HepG2 (cell line): ENCODE results near the gene COL8A2. TPM values are rescaled to one million over a fixed set of nuclear protein-coding genes. Genes with fewer than 3 reads are reported as not detected.

Experiments
- ATAC-seq: fragments of 200-7000 bp; cut with Tn5 transposase; 3 replicates; pipeline ENCODE4 v1.9.1; 2020; ENCODE audit warnings: mild to moderate bottlenecking, moderate library complexity
- BruUV-seq: library from RNA; stranded (reverse); fragments of 400-500 nt; replicated peaks from 2 replicates; lab custom pipeline; 2021; lab: Mats Ljungman, UMichigan
- CTCF ChIA-PET: fragments of 300-600 bp; formaldehyde crosslinking; extraction: SDS; loops from one replicate; lab custom pipeline; 2021; ENCODE audit warnings: low total read pairs, inconsistent platforms, low intra/inter-chr PET ratio; lab: Yijun Ruan, JAX
- POLR2A ChIA-PET: fragments of 350-600 bp; sonication (Branson Sonifier 250); formaldehyde crosslinking; loops from one replicate; lab custom pipeline; 2020; ENCODE audit warnings: antibody characterized with exemption, inconsistent platforms; lab: Yijun Ruan, JAX
- DNase-seq: peaks from one replicate; pipeline ENCODE4 v3.0.0-alpha.2; 2015; ENCODE audit warnings: low spot score
- FAIRE-seq: peaks from 3 replicates; lab custom pipeline; 2011; peaks lifted over from hg19 to GRCh38; lab: Jason Lieb, UNC
- H2AFZ ChIP-seq: one replicate; pipeline ENCODE4 v1.6.1; 2011; ENCODE audit warnings: low read length, inconsistent platforms
- H3K27ac ChIP-seq: fragments of 300-600 bp; 3 replicates; pipeline ENCODE4 v1.8.0; 2011; ENCODE audit warnings: mixed run types, mild to moderate bottlenecking, mixed read lengths, low read length, inconsistent platforms; ENCODE audit not compliant: insufficient read depth; ENCODE audit errors: extremely low read length
- H3K27me3 ChIP-seq, 2 experiments: fragments of 200-600 bp in 1 of 2; 2 replicates in 1 of 2; 3 replicates in 1 of 2; pipeline versions ENCODE4 v1.6.0 to v1.8.0; 2011; ENCODE audit warnings: low read length in 2 of 2, mild to moderate bottlenecking in 2 of 2, moderate library complexity in 2 of 2, inconsistent platforms in 1 of 2; ENCODE audit not compliant: insufficient read depth in 2 of 2, control insufficient read depth in 1 of 2
- H3K36me3 ChIP-seq, 2 experiments: fragments of 200-600 bp in 1 of 2; replicated peaks in 1 of 2; 2 replicates in 1 of 2; 3 replicates in 1 of 2; pipeline versions ENCODE4 v1.5.1 to v1.8.0; 2011; ENCODE audit warnings: low read length in 2 of 2, inconsistent platforms in 1 of 2; ENCODE audit not compliant: insufficient read depth in 2 of 2, control insufficient read depth in 1 of 2
- H3K4me1 ChIP-seq: 2 replicates; pipeline ENCODE4 v1.5.1; 2012; ENCODE audit warnings: low read length, inconsistent platforms; ENCODE audit not compliant: insufficient read depth
- H3K4me2 ChIP-seq: 2 replicates; pipeline ENCODE4 v1.6.0; 2011; ENCODE audit warnings: low read depth, low read length, inconsistent platforms
- H3K4me3 ChIP-seq, 3 experiments: fragments of 200-600 bp in 1 of 3; sonication (generic), shearing (Covaris generic) in 1 of 3; replicated peaks in 1 of 3; 2 replicates each; pipeline ENCODE4 v1.5.1; 2011 to 2016; ENCODE audit warnings: low read length in 3 of 3, inconsistent platforms in 2 of 3, low read depth in 2 of 3, mild to moderate bottlenecking in 2 of 3, control low read depth in 1 of 3, mixed read lengths in 1 of 3; ENCODE audit not compliant: insufficient read depth in 1 of 3
- H3K79me2 ChIP-seq: one replicate; pipeline ENCODE4 v1.6.1; 2011; ENCODE audit warnings: low read length, inconsistent platforms; ENCODE audit not compliant: insufficient read depth
- H3K9ac ChIP-seq: 2 replicates; pipeline ENCODE4 v1.6.0; 2011; ENCODE audit warnings: mild to moderate bottlenecking, low read depth, low read length, inconsistent platforms; ENCODE audit not compliant: insufficient read depth
- H3K9me3 ChIP-seq: 2 replicates; pipeline ENCODE4 v1.5.1; 2012; ENCODE audit warnings: mild to moderate bottlenecking, low read length
- H4K20me1 ChIP-seq: 2 replicates; pipeline ENCODE4 v1.6.0; 2011; ENCODE audit warnings: inconsistent platforms, mild to moderate bottlenecking, low read length, moderate library complexity; ENCODE audit not compliant: insufficient read depth
- KLF16 ChIP-seq, 2 experiments: sonication (generic) in 1 of 2; formaldehyde crosslinking in 1 of 2; IDR thresholded peaks; 2 replicates each; pipeline versions ENCODE4 v1.6.1 to v1.8.0; 2016 to 2023; ENCODE audit warnings: missing genetic modification reagents in 2 of 2, missing compliant biosample characterization in 1 of 2
- MTA1 ChIP-seq: sonication (generic); formaldehyde crosslinking; IDR thresholded peaks from 2 replicates; pipeline ENCODE4 v1.4.0; 2020; ENCODE audit warnings: missing genetic modification reagents, mild to moderate bottlenecking, borderline replicate concordance
- NCOA5 ChIP-seq: sonication (generic); formaldehyde crosslinking; IDR thresholded peaks from 2 replicates; pipeline ENCODE4 v1.4.0; 2020; ENCODE audit warnings: missing genetic modification reagents
- RCOR2 ChIP-seq: IDR thresholded peaks from 2 replicates; pipeline ENCODE4 v1.6.1; 2016; ENCODE audit warnings: missing biosample characterization, missing genetic modification reagents
- ZBTB7B ChIP-seq: sonication (generic); formaldehyde crosslinking; IDR thresholded peaks from 2 replicates; pipeline ENCODE4 v1.4.0; 2020; ENCODE audit warnings: missing genetic modification reagents
- ZFAT ChIP-seq: sonication (generic); formaldehyde crosslinking; conservative IDR thresholded peaks from 2 replicates; pipeline ENCODE4 v1.8.1; 2023; ENCODE audit warnings: missing genetic modification reagents, inconsistent platforms
- ZFP36L2 ChIP-seq: sonication (generic); formaldehyde crosslinking; IDR thresholded peaks from 2 replicates; pipeline ENCODE4 v1.4.0; 2020; ENCODE audit warnings: missing genetic modification reagents
- ZFP82 ChIP-seq: sonication (generic); formaldehyde crosslinking; IDR thresholded peaks from 2 replicates; pipeline ENCODE4 v1.5.1; 2020; ENCODE audit warnings: mild to moderate bottlenecking, missing genetic modification reagents, borderline replicate concordance
- ZNF567 ChIP-seq: sonication (generic); formaldehyde crosslinking; IDR thresholded peaks from 2 replicates; pipeline ENCODE4 v1.8.1; 2023; ENCODE audit warnings: mild to moderate bottlenecking, missing genetic modification reagents, borderline replicate concordance
- ZNF644 ChIP-seq: IDR thresholded peaks from 2 replicates; pipeline ENCODE4 v1.6.1; 2016; ENCODE audit warnings: low read depth
- ZNF646 ChIP-seq: sonication (generic); formaldehyde crosslinking; IDR thresholded peaks from 2 replicates; pipeline ENCODE4 v1.9.0; 2021; ENCODE audit warnings: mild to moderate bottlenecking, missing genetic modification reagents
- ZNF770 ChIP-seq: sonication (generic); formaldehyde crosslinking; IDR thresholded peaks from 2 replicates; pipeline ENCODE4 v1.5.0; 2020; ENCODE audit warnings: mild to moderate bottlenecking, missing genetic modification reagents
- ZNF878 ChIP-seq: sonication (generic); formaldehyde crosslinking; IDR thresholded peaks from 2 replicates; pipeline ENCODE4 v1.8.1; 2023; ENCODE audit warnings: mild to moderate bottlenecking, missing genetic modification reagents, moderate library complexity
- in situ Hi-C: cut with HindIII; loops from 2 replicates; pipeline ENCODE4 v1.10.0; 2017; ENCODE audit warnings: low pct_unique_long_range_greater_than_20kb; ENCODE audit not compliant: extremely low pct_ligation_motif_present
- intact Hi-C: fragments of 100-400 bp; cut with micrococcal nuclease; formaldehyde crosslinking; loops from one replicate; pipeline ENCODE4 v1.10.0; 2022; ENCODE audit not compliant: unreplicated experiment
- polyA plus RNA-seq, 8 experiments: library from polyadenylated mRNA; depleted of rRNA in 3 of 8; stranded (reverse) in 7 of 8; unstranded in 1 of 8; fragments of >200 nt; fragmentation: Illumina TruSeq in 4 of 8; extraction: Trizol in 4 of 8; gene quantifications; 2 replicates each; pipeline versions ENCODE4 v1.2.1 to v1.2.3, GENCODE V29; 2011 to 2016; ENCODE audit warnings: low read depth in 4 of 8, missing spikeins in 1 of 8, mixed read lengths in 1 of 8; ENCODE audit not compliant: insufficient read depth in 1 of 8
- total RNA-seq, 5 experiments: library from RNA; depleted of rRNA; stranded (reverse); fragments of >200 nt; fragmentation: Illumina TruSeq; extraction: Trizol; gene quantifications; 2 replicates each; pipeline ENCODE4 v1.2.3, GENCODE V29; 2016; ENCODE audit warnings: low read depth in 1 of 5
- TF ChIP-seq, protein P1 (sequence below): sonication (generic); formaldehyde crosslinking; IDR thresholded peaks from 2 replicates; pipeline ENCODE4 v1.4.0; 2020; ENCODE audit warnings: missing genetic modification reagents

COL8A2 gene
- total and polyA plus RNA-seq, 2 of the 13 experiments (the other 11 are each of a cell fraction or from before 2014, with no cell fraction given): 0.13 to 0.24 TPM

GRCh38 chr1:36163426-36163825 is 38.4 kb upstream of the COL8A2 start:
- no TSS peak for BruUV-seq
- no peak for DNase-seq
- ChIA-PET POLR2A (no interaction called here), CTCF (no interaction called here)
- no peak overlapping the region for H3K27ac ChIP-seq
- H3K4me2 ChIP-seq: no peak overlapping the region
- no peaks in the 10 kb centered on the region for H4K20me1 ChIP-seq
- peaks cover 19% of the 10 kb centered on the region for H3K4me1 ChIP-seq
- H3K9ac ChIP-seq: no peak overlapping the region
- H3K36me3 ChIP-seq: no peaks in the 10 kb centered on the region; a peak in 1 of 5 replicates
- intact Hi-C loops: no loop called here
- in situ Hi-C loops: no loop called here
- no peaks in the 10 kb centered on the region for H3K79me2 ChIP-seq
- no peak for ATAC-seq
- H3K27me3 ChIP-seq: no peaks in the 10 kb centered on the region
- H3K9me3 ChIP-seq: no peaks in the 10 kb centered on the region
- H3K4me3 ChIP-seq: no peak overlapping the region
- no peak for FAIRE-seq
- H2AFZ ChIP-seq: no peak overlapping the region
- no peak for TF ChIP-seq ZBTB7B
- TF ChIP-seq ZNF644: no peak
- no peak for TF ChIP-seq MTA1 (CRISPR knock-in tag)
- TF ChIP-seq ZFP82 (CRISPR knock-in tag): no peak
- no peak for TF ChIP-seq ZFP36L2 (CRISPR knock-in tag)
- no peak for TF ChIP-seq ZNF878 (CRISPR knock-in tag)
- TF ChIP-seq ZNF770 (CRISPR knock-in tag): no peak
- TF ChIP-seq NCOA5 (CRISPR knock-in tag): no peak
- no peak for TF ChIP-seq KLF16 (CRISPR knock-in tag; IDR thresholded peaks at IDR 0.05)
- TF ChIP-seq, protein P1, sequence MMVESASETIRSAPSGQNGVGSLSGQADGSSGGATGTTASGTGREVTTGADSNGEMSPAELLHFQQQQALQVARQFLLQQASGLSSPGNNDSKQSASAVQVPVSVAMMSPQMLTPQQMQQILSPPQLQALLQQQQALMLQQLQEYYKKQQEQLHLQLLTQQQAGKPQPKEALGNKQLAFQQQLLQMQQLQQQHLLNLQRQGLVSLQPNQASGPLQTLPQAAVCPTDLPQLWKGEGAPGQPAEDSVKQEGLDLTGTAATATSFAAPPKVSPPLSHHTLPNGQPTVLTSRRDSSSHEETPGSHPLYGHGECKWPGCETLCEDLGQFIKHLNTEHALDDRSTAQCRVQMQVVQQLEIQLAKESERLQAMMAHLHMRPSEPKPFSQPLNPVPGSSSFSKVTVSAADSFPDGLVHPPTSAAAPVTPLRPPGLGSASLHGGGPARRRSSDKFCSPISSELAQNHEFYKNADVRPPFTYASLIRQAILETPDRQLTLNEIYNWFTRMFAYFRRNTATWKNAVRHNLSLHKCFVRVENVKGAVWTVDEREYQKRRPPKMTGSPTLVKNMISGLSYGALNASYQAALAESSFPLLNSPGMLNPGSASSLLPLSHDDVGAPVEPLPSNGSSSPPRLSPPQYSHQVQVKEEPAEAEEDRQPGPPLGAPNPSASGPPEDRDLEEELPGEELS (CRISPR knock-in tag): no peak
- TF ChIP-seq ZNF646 (CRISPR knock-in tag): no peak
- no peak for TF ChIP-seq RCOR2
- TF ChIP-seq ZFAT: no peak
- TF ChIP-seq ZNF567 (CRISPR knock-in tag): no peak
